GM13977 (cell line): Measurements from ENCODE around the gene ILK.
A peak's percentile ranks its signal among the peaks of the same experiment; 100 is the strongest.

ENCODE experiments used
- DNase-seq: peaks from one replicate; pipeline ENCODE4 v3.0.0; 2012; ENCODE audit warnings: low spot score
- in situ Hi-C: fragments of 300-500 bp; cut with MboI; formaldehyde crosslinking; loops from one replicate; pipeline ENCODE4 v1.12.0; 2022; ENCODE audit warnings: low sequenced_read_pairs, low pct_unique_long_range_greater_than_20kb, mixed read lengths, inconsistent platforms; ENCODE audit not compliant: unreplicated experiment
- TF ChIP-seq, protein P1 (sequence below): IDR thresholded peaks from 2 replicates; pipeline ENCODE4 v1.5.1; 2012; ENCODE audit warnings: mild to moderate bottlenecking, control low read depth; ENCODE audit not compliant: insufficient read depth; ENCODE audit errors: extremely low read depth, missing control alignments

ILK gene

DNA sequence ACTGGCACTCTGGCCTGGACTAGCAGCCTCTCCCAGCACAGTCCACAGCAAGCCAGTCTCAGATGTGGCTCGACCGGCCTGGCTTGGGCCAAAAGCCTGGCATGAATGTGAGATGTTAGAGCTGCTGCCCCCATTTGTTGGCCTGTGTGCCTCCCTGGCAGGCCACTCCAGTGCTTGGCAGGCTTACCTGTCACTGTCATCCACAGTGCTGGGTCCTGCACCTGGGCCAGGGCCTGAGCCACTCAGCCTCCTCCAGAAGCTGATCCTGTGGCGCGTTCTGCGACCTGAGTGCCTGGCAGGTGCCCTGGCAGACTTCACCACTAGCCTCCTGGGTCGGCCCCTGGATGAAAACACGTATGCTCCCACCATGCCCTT, 36.2 kb upstream of the ILK start:
- DNase-seq = peak; percentile 14
- in situ Hi-C loops = no loop called here
- TF ChIP-seq, protein P1, sequence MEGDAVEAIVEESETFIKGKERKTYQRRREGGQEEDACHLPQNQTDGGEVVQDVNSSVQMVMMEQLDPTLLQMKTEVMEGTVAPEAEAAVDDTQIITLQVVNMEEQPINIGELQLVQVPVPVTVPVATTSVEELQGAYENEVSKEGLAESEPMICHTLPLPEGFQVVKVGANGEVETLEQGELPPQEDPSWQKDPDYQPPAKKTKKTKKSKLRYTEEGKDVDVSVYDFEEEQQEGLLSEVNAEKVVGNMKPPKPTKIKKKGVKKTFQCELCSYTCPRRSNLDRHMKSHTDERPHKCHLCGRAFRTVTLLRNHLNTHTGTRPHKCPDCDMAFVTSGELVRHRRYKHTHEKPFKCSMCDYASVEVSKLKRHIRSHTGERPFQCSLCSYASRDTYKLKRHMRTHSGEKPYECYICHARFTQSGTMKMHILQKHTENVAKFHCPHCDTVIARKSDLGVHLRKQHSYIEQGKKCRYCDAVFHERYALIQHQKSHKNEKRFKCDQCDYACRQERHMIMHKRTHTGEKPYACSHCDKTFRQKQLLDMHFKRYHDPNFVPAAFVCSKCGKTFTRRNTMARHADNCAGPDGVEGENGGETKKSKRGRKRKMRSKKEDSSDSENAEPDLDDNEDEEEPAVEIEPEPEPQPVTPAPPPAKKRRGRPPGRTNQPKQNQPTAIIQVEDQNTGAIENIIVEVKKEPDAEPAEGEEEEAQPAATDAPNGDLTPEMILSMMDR = no peak

DNA sequence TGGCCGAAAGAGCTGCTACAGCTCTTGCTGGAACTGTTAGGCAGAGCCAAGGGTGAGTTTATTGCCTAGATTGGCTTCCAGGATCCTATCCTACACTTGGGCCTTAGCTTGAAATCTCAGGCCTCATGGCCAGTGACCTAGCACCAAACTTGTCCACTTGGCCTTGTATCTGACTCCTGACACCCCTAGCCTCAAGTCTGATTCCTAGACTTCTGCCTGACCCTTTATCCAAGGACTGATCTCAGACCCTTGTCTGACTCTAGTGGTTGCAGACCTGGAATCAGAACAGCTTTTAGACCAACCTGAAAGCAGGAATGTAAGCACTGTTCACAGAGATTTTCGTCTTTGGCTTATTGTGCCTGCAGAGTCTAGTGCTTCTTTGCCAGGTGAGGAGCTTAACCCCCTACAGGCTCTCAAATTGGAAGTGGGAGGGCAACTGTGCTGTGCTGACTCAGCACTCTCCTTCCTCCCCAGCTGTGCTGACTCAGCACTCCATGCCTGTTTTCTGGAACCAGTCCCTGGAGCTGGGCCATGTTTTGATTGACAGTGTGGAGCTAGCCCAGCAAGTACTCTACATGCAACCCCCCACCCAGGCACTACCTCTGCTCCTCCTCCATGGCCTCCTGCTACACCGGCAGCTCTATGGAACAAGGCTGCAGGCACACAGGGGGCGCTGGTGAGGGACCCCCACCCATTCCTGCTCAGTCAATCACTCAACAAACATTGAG, 35.2 kb upstream of the ILK start:
- peak; percentile 21 for DNase-seq
- TF ChIP-seq, protein P1 = no peak
- in situ Hi-C loops = no loop called here

DNA sequence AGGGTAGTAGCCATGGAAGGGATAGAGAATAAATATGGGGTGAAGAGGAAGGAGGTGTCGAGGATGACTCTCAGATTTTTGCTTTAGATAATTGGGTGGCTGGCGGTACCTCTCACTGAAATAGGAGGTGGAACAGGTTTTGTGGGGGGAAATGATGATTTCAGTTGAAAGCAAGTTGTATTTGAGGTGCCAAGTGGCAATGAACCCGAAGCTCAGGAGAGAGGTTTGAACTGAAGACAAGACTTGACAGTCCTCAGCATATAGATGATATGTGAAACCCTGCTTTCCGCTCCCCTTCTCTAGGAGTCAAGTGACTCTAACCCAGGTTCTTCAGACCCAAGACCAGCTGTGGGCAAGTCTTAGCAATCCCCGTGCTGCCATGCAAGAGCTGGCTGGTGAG, 33.9 kb upstream of the ILK start:
- in situ Hi-C loops = no loop called here
- TF ChIP-seq, protein P1 = no peak
- no peak for DNase-seq

DNA sequence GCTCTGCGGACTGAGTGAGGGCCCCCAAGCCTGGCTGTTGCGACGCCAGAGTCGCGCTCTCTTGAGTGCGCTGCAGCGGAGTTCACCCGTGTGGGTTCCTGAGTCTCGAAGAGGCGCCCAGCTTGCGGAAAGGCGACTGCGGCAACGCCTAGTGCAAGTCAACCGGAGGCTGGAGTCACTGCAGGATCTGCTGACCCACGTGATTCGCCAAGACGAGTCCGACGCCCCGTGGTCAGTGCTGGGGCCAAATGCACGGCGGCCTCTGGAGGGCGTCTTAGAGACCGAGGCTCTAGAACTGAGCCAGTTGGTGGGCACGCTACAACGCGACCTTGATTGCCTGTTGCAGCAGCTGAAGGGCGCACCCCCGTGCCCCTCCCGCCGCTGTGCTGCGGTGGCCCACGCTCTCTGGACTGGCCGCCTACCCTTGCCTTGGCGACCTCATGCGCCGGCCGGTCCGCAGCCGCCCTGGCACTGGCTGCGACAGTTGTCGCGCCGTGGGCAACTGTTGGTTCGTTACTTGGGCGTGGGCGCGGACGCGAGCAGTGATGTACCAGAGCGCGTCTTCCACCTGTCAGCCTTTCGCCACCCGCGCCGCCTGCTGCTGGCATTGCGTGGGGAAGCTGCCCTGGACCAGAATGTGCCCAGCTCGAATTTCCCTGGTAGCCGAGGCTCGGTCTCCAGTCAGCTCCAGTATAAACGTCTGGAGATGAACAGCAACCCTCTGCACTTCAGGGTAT, 32.7 kb upstream of the ILK start:
- in situ Hi-C loops = no loop called here
- DNase-seq = peak; percentile 5
- TF ChIP-seq, protein P1 = no peak

DNA sequence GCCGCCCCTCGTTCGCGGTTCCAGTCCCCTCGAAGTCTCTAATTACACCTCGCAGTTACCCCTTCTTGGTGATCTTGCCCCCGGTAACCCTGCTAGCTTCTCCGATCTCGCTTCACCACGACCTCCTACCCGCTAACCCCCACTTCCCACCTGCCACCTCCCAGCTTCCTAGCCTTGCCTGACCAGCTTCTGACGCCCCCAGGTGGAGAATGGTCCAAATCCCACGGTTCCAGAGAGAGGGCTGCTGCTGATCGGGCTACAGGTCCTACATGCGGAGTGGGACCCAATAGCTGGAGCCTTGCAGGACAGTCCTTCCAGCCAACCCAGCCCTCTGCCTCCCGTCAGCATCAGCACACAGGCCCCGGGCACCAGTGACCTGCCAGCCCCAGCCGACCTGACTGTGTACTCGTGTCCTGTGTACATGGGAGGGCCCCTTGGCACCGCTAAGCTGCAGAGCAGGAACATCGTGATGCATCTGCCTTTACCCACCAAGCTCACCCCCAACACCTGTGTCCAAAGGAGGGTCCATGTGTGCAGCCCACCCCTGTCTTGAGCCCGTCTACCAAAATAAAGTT, 32.1 kb upstream of the ILK start:
- TF ChIP-seq, protein P1 = no peak
- in situ Hi-C loops = no loop called here
- DNase-seq = no peak

DNA sequence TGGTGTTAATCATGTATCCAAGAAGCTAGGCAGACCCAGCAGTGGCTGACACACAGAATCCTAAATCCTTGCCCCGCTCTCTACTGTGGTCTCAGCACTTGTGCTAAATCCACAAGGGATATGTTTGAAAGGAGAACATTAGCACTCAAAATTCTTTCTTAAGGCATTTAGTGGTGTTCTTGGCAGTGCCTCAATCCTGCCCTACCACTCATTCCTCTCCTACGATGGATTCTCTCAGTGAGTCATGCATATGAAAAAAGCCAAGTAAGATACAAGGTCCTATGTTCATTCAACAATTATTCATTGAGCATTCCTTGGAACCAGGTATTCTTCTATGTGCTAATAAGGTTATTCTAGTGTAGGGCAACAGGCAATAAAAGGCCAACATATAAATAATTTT, 31.4 kb upstream of the ILK start:
- in situ Hi-C loops = no loop called here
- no peak for DNase-seq
- TF ChIP-seq, protein P1 = no peak
